ENCODE measurements around the gene HPCAL1.
"Not testable (repeated sequence)": the region's sequence is repeated elsewhere in the genome, so short reads cannot be mapped to it uniquely, and the experiment has no call there.

GRCh38 chr2:10298777-10299176 lies 3.9 kb upstream of the HPCAL1 start:
- not testable (repeated sequence) for TF ChIP-seq CTCF (IDR thresholded peaks at IDR 0.05; ENCODE audit: low read depth, low read length, poor library complexity, severe bottlenecking); EZH2phosphoT487 (IDR thresholded peaks at IDR 0.05; ENCODE audit: borderline replicate concordance, low read length)
